Glomerular endothelial cell (primary cell): ENCODE measurements around the gene RAB22A. TPM values are rescaled to one million over a fixed set of nuclear protein-coding genes. Genes with fewer than 3 reads are reported as not detected.
"Not testable (repeated sequence)": the region's sequence is repeated elsewhere in the genome, so short reads cannot be mapped to it uniquely, and the experiment has no call there.

ENCODE experiments used
- DNase-seq: peaks from one replicate; pipeline ENCODE4 v3.0.0-alpha.2; 2011; ENCODE audit warnings: low read depth, low spot score; ENCODE audit errors: extremely low read depth
- total RNA-seq: library from RNA; depleted of rRNA; stranded (reverse); fragments of >200 nt; gene quantifications from 2 replicates; pipeline ENCODE4 v1.2.3, GENCODE V29; 2015

The RAB22A gene
- total RNA-seq, 1 donor from 2014 or later = 21.8 TPM

GRCh38 chr20:58342104-58342945, 32.8 kb downstream of the RAB22A start:
- DNase-seq = peak; percentile 33

GRCh38 chr20:58344741-58345140, 35.2 kb downstream of the RAB22A start:
- DNase-seq = no peak

GRCh38 chr20:58349570-58349969, 40.1 kb downstream of the RAB22A start:
- DNase-seq = no peak

DNA sequence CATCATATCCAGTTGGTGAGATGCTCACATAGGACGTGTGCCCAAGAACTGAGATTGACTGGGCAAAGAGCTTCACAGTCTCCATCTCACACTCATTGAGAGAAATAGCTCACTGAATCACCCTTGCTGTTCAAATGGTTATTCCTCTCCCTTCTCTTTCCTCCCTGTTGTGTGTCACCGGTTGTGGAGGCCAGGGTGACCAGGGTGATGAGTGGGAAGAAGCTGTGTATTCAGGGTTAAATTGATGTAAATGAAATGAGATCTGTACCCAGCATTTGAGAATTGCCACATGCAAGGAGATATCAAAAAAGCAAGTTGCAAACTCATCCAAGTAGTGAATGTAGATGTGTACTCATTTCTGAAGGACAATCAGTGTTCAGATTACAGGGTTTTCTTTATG, 43.0 kb downstream of the RAB22A start:
- DNase-seq = no peak

- no peak for DNase-seq
These were observed 49.9 kb downstream of the RAB22A start for GRCh38 chr20:58359441-58359840.

DNA sequence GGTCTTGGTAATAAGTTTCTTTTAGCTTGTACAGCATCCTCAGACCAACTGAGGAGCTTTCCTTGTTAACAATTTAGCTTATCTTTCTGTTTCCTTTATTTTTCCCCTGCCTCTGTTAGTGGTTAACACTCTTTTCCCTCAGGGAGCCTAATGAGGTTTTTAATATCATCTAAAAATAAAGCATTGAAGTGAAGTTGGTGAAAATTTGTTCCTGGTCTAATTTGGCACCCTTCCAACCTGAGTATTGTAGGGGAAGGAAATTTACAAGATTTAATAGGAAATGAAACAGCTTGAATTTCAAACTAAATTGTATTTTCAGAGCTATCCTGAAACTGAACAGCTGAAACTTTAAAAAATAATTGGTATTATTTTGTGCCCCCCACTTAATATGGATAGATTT, 51.4 kb downstream of the RAB22A start:
- DNase-seq = no peak

DNA sequence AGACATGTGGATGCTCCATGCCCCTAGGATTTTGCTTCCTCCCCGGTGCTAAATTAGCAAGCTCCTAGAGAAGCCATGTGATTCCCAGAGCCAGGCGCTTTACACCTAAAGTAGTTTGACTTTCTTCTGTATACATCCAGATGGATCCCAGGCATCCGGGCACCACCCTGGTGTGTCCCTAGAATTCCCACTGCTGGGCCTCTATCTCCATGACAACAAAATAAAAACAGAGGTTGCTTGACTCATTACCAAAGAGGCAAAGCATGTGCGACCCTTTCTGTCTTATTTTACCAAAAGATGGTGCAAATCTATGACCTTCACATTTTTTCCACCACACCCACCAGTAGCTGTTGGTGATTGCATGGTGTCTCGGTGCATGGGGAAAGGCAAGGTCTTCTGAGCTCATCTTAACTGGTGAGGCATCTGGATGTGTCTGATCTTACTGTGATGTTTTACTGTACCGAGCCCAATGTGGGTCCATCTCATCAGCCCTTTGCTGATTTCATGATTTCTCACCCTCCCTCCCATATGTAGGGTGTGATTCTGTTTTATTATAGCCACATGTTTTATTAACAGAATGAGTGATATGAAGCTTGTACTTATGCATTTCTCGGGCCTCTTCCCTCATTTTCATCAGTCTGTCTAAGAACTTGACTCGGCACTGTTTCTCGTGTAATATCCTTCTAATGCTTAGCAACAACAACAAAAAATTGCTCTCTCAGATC, 52.1 kb downstream of the RAB22A start:
- DNase-seq = no peak

DNA sequence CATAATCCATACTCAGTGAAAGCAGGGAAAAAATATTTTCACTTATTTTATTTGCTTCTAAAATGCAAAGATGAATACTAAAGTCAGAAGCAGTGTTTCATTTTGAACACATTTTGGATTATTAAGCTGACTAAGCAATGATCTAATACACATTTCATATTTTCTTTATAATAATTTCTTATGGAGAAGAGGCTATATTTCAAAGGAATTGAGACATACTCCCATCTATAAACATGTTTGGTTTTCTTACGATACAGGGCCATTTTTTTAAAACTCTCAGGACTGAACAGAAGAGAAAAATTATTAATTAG, 52.6 kb downstream of the RAB22A start:
- DNase-seq = no peak

- no peak for DNase-seq
These were observed 53.5 kb downstream of the RAB22A start for GRCh38 chr20:58362970-58363369.

DNA sequence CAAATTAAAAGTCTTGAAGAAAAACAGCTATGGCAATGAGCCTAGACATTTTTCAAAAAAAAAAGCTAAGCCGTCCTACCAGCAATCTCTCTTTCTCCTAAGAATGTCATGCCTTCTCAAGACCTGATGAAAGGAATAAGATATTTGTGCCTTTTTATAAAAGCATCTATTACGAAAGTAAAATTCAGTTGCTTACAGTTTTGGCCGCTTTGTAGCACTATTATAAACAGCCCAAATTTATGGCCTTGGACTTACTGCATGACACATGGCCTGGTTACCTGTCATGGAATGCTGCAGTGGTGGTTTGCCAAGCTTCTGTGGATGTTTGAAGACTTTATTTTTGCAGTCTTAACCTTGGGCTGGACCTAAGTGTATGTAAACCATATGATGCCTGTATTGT, 57.4 kb downstream of the RAB22A start:
- DNase-seq = no peak

DNA sequence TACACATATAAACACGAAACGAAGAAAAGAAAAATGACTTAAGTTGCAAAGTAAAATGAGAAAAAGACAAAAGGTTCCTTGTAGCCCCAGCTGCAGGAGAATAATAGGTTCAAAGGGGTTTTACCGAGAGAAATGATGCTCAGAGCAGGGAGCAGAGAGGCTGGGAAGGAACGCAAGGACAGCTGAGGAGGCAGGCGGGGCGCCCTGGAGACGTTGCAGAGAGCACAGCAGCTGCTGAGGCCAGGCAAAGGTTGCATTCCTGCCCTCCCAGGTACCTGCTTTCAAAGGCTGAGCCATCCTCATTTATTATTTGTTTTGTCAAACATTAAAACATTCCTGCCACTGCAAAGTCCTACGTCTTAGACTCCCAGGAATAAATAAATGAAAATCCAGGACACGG, 63.3 kb downstream of the RAB22A start:
- DNase-seq = no peak

DNA sequence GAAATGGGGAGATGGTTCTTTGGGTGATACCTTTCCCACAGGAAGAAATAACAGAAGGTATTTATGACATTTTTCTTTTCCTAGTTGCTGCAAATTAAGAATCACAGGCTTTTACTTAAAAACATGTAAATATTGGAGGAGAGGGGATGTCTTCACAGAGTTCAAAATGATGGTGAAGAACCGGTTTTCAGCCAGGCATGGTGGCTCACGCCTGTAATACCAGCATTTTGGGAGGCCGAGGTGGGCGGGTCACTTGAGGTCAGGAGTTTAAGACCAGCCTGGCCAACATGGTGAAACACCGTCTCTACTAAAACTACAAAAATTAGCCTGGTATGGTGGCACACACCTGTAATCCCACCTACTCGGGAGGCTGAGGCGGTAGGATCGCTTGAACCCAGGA, 63.8 kb downstream of the RAB22A start:
- DNase-seq = not testable (repeated sequence)

- DNase-seq = no peak
These were observed 64.7 kb downstream of the RAB22A start for GRCh38 chr20:58374027-58374850.

GRCh38 chr20:58374906-58375758, 65.6 kb downstream of the RAB22A start:
- no peak for DNase-seq

DNA sequence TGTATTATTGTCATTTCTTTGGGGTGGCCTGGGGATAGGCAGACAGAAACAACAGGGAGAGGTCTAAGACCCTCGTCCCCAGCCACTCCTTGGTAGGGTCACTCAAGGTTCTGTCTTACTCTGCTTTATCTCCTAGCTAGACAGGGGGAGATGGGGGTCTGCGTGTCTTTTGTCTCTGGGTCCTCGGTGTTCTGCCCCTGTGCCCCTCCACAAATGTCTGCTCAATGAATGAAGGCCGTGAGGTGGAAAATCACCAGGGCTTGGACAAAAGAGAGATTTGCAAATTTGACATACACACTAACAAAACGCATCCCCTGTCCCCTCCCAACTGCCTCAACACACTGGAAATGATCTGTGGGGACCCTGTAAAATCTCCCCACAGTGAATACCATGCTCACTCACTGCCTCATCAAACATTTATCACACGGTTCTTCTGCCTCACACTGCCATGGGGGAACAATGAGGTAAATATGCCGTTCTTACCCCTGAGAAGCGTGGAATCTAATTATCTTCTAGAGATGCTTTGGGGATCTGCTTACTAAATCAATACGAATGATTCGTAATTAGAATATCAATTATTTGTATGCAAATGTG, 66.3 kb downstream of the RAB22A start:
- no peak for DNase-seq

- no peak for DNase-seq
These were observed 67.5 kb downstream of the RAB22A start for GRCh38 chr20:58377017-58377416.

DNA sequence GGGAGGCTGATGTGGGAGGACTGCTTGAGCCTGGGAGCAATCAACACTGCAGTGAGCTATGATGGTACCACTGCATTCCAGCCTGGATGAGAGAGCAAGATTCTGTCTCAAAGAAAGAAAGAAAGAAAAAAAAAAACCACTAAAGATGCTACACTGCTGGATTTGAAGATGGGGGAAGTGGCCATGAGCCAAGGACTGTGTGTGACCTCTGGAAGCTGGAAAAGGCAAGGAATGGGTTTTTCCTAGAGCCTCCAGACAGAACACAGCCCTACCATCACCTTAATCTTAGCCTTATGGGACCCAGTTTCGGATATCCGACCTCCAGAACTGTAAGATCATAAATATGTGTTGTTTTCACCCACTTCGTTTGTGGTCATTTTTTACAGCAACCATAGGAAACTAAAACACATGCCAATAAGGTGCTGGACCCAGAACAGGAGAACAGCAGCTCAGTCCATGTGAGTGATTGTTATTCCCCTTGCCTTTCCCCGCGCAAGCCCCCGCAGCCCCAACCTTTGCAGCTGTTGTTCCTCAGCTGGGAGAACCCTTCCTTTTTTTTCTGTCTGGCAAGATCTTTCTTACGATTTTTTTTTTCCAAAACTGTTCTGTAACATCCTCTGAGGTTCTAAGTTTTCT, 68.4 kb downstream of the RAB22A start:
- DNase-seq = no peak

- no peak for DNase-seq
These were observed 69.2 kb downstream of the RAB22A start for GRCh38 chr20:58378704-58379103.

- no peak for DNase-seq
These were observed 72.1 kb downstream of the RAB22A start for GRCh38 chr20:58381627-58382026.

- no peak for DNase-seq
These were observed 72.6 kb downstream of the RAB22A start for GRCh38 chr20:58382096-58382495.
